ENCODE results near the gene PAQR4.
"Not testable (repeated sequence)": the region's sequence is repeated elsewhere in the genome, so short reads cannot be mapped to it uniquely, and the experiment has no call there.

The PAQR4 gene

GRCh38 chr16:2929693-2930092 lies 39.5 kb upstream of the PAQR4 start:
- POLR2A ChIA-PET = interaction anchor here (1.4 kb wide), 1 partner anchor 47 kb away, joined by 5 read pairs; the partner anchor contains the start of gene FLYWCH2
- H3K36me3 ChIP-seq (ENCODE audit: control insufficient read depth in 2 of 2, insufficient read depth in 1 of 2, low read length in 2 of 2) = peaks cover 4 to 45% of the 10 kb centered on the region in 2 experiments; a peak in 2 of 3 replicates
- H3K9me3 ChIP-seq (ENCODE audit: control insufficient read depth, insufficient read depth, low read depth, low read length) = no peaks in the 10 kb centered on the region
- no peak overlapping the region for H3K27ac ChIP-seq (ENCODE audit: extremely low read depth, low read depth, low read length)
- TF ChIP-seq ZNF600 (tag by site-specific recombination; IDR thresholded peaks at IDR 0.05) (0 out of 2 replicates have a peak, but pooled peaks have one; percentile 16), ZBTB20 (tag by site-specific recombination; IDR thresholded peaks at IDR 0.05) (no peak), ZNF341 (tag by site-specific recombination; IDR thresholded peaks at IDR 0.05; ENCODE audit: low read depth) (no peak), ZNF391 (tag by site-specific recombination; IDR thresholded peaks at IDR 0.05; ENCODE audit: borderline replicate concordance, low read depth) (no peak), BCL11A (tag by site-specific recombination; IDR thresholded peaks at IDR 0.05; ENCODE audit: low read depth) (no peak)
- H3K4me1 ChIP-seq (ENCODE audit: control insufficient read depth, insufficient read depth, low read length) = no peaks in the 10 kb centered on the region
- CTCF ChIA-PET = no interaction called here
- H3K4me3 ChIP-seq (ENCODE audit: low read depth, low read length) = no peak overlapping the region

GRCh38 chr16:2930236-2930635 lies 38.9 kb upstream of the PAQR4 start:
- Histone ChIP-seq H3K4me1 (ENCODE audit: control insufficient read depth, insufficient read depth, low read length) (no peaks in the 10 kb centered on the region), H3K4me3 (ENCODE audit: low read depth, low read length) (no peak overlapping the region), H3K36me3 (ENCODE audit: control insufficient read depth in 2 of 2, insufficient read depth in 1 of 2, low read length in 2 of 2) (peaks cover 4 to 47% of the 10 kb centered on the region in 2 experiments; a peak in 2 of 3 replicates), H3K9me3 (ENCODE audit: control insufficient read depth, insufficient read depth, low read depth, low read length) (no peaks in the 10 kb centered on the region), H3K27ac (ENCODE audit: extremely low read depth, low read depth, low read length) (no peak overlapping the region)
- CTCF ChIA-PET = interaction anchor here (0.9 kb wide), 1 partner anchor 11 kb away, joined by 3 read pairs; no protein-coding TSS in a partner anchor
- POLR2A ChIA-PET = interaction anchor here (1.4 kb wide), 1 partner anchor 47 kb away, joined by 5 read pairs; the partner anchor contains the start of gene FLYWCH2
- TF ChIP-seq ZBTB21 (tag by site-specific recombination; IDR thresholded peaks at IDR 0.05) (no peak), ZBTB10 (tag by site-specific recombination; IDR thresholded peaks at IDR 0.05) (no peak), TCF7L2 (IDR thresholded peaks at IDR 0.05; ENCODE audit: borderline replicate concordance, low read depth, low read length) (no peak), ZNF302 (tag by site-specific recombination; IDR thresholded peaks at IDR 0.05; ENCODE audit: low read depth) (no peak), ZNF202 (tag by site-specific recombination; IDR thresholded peaks at IDR 0.05; ENCODE audit: borderline replicate concordance) (no peak), ZNF544 (tag by site-specific recombination; IDR thresholded peaks at IDR 0.05) (no peak), TRIM28 (IDR thresholded peaks at IDR 0.05; ENCODE audit: borderline replicate concordance, low read length) (no peak), ZNF121 (tag by site-specific recombination; IDR thresholded peaks at IDR 0.05) (no peak)

- CTCF ChIA-PET; POLR2A ChIA-PET; H3K27ac ChIP-seq (ENCODE audit: extremely low read depth, low read depth, low read length); H3K9me3 ChIP-seq (ENCODE audit: control insufficient read depth, insufficient read depth, low read depth, low read length); H3K4me3 ChIP-seq (ENCODE audit: low read depth, low read length); H3K4me1 ChIP-seq (ENCODE audit: control insufficient read depth, insufficient read depth, low read length): not testable (repeated sequence)
- peak; percentile 13; the same call in 1 of the 2 replicates for TF ChIP-seq EGR2 (tag by site-specific recombination; IDR thresholded peaks at IDR 0.05; ENCODE audit: low read depth)
- TF ChIP-seq ZNF121 (tag by site-specific recombination; IDR thresholded peaks at IDR 0.05) = peak; percentile 67; the same call in 1 of the 2 replicates
- H3K36me3 ChIP-seq (ENCODE audit: control insufficient read depth in 2 of 2, insufficient read depth in 1 of 2, low read length in 2 of 2) = peaks cover 4 to 56% of the 10 kb centered on the region in 2 experiments; a peak in 2 of 3 replicates
Measured at GRCh38 chr16:2931231-2931914, 37.8 kb upstream of the PAQR4 start.

- no peak for TF ChIP-seq ZSCAN16 (tag by site-specific recombination; IDR thresholded peaks at IDR 0.05)
- TF ChIP-seq ZNF394 (tag by site-specific recombination; IDR thresholded peaks at IDR 0.05; ENCODE audit: borderline replicate concordance) = no peak
- TF ChIP-seq ZNF558 (tag by site-specific recombination; IDR thresholded peaks at IDR 0.05) = no peak
- TF ChIP-seq ZNF529 (tag by site-specific recombination; IDR thresholded peaks at IDR 0.05; ENCODE audit: insufficient replicate concordance) = no peak
- TF ChIP-seq ZNF121 (tag by site-specific recombination; IDR thresholded peaks at IDR 0.05) = no peak
- TF ChIP-seq ZNF843 (tag by site-specific recombination; IDR thresholded peaks at IDR 0.05) = no peak
- no peak for TF ChIP-seq ZNF639 (tag by site-specific recombination; IDR thresholded peaks at IDR 0.05)
- TF ChIP-seq ZBTB48 (tag by site-specific recombination; IDR thresholded peaks at IDR 0.05) = no peak
- no peak for TF ChIP-seq ZNF600 (tag by site-specific recombination; IDR thresholded peaks at IDR 0.05)
- no peak overlapping the region for H3K27ac ChIP-seq (ENCODE audit: extremely low read depth, low read depth, low read length)
- no peaks in the 10 kb centered on the region for H3K4me1 ChIP-seq (ENCODE audit: control insufficient read depth, insufficient read depth, low read length)
- ChIA-PET POLR2A (interaction anchor here (0.6 kb wide), 1 partner anchor 13 kb away, joined by 3 read pairs; no protein-coding TSS in a partner anchor), CTCF (no interaction called here)
- H3K36me3 ChIP-seq (ENCODE audit: control insufficient read depth in 2 of 2, insufficient read depth in 1 of 2, low read length in 2 of 2) = peaks cover 4 to 73% of the 10 kb centered on the region in 2 experiments; a peak in 2 of 3 replicates
- no peak overlapping the region for H3K4me3 ChIP-seq (ENCODE audit: low read depth, low read length)
- no peaks in the 10 kb centered on the region for H3K9me3 ChIP-seq (ENCODE audit: control insufficient read depth, insufficient read depth, low read depth, low read length)
Measured at GRCh38 chr16:2933136-2933535, 36.0 kb upstream of the PAQR4 start.

Measured in HEK293 (cell line).